Thyroid gland (tissue), 4 donors: ENCODE data around the gene BRSK2.

Experiments used
- POLR2A ChIP-seq, 2 donors: fragments of 450-650 bp; IDR thresholded peaks; one replicate each; pipeline ENCODE4 v1.6.1; 2017; ENCODE audit warnings: antibody characterized with exemption in 2 of 2, mild to moderate bottlenecking in 2 of 2, moderate library complexity in 1 of 2
- TF ChIP-seq, protein P1 (sequence below), 6 experiments: fragments of 200-600 bp in 3 of 6; fragments of 450-650 bp in 3 of 6; sonication (generic) in 3 of 6; IDR thresholded peaks; one replicate each; pipeline ENCODE4 v1.5.1; 2016 to 2019; ENCODE audit warnings: antibody characterized with exemption in 6 of 6, mild to moderate bottlenecking in 2 of 6, inconsistent platforms in 1 of 6, moderate library complexity in 1 of 6

DNA sequence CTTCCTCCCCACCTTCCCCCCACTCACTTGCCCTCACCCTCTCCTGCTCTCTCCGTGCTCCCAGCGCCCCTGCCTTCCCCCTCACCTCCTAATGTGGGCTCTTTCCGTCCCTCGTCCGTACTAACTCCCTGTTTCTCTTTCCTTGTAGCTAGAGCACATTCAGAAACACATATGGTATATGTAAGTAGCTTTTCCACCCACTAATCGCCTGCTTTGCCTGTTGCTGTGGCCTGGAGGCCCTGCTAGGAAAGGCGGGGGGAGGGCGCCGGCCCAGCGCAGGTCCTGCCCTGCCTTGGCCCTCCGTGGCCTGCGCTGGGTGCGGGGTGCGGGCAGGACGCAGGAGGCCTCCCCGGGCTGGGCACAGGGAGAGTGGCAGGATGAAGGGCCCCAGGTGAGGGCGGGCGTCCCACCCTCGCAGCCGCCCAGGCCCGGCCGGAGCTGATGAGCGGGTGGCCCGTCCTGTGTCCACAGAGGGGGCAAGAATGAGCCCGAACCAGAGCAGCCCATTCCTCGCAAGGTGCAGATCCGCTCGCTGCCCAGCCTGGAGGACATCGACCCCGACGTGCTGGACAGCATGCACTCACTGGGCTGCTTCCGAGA is 55.2 kb downstream of the BRSK2 start:
- TF ChIP-seq POLR2A (IDR thresholded peaks at IDR 0.05), result no peak
- TF ChIP-seq, protein P1, sequence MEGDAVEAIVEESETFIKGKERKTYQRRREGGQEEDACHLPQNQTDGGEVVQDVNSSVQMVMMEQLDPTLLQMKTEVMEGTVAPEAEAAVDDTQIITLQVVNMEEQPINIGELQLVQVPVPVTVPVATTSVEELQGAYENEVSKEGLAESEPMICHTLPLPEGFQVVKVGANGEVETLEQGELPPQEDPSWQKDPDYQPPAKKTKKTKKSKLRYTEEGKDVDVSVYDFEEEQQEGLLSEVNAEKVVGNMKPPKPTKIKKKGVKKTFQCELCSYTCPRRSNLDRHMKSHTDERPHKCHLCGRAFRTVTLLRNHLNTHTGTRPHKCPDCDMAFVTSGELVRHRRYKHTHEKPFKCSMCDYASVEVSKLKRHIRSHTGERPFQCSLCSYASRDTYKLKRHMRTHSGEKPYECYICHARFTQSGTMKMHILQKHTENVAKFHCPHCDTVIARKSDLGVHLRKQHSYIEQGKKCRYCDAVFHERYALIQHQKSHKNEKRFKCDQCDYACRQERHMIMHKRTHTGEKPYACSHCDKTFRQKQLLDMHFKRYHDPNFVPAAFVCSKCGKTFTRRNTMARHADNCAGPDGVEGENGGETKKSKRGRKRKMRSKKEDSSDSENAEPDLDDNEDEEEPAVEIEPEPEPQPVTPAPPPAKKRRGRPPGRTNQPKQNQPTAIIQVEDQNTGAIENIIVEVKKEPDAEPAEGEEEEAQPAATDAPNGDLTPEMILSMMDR (IDR thresholded peaks at IDR 0.05), result no peak
